C4-2B (cell line): ENCODE measurements around the gene HKDC1.

Experiments
- CTCF ChIP-seq: fragments of 450-650 bp; conservative IDR thresholded peaks from 2 replicates; pipeline ENCODE4 v1.5.1; 2017; ENCODE audit warnings: mild to moderate bottlenecking
- ZFX ChIP-seq: fragments of 450-650 bp; IDR thresholded peaks from 2 replicates; pipeline ENCODE4 v1.6.1; 2017

GRCh38 chr10:69241575-69241974 lies 21.4 kb downstream of the HKDC1 start:
- TF ChIP-seq CTCF (no peak), ZFX (no peak)
